HCT116 (cell line): ENCODE measurements around the gene IGSF21. TPM values are rescaled to one million over a fixed set of nuclear protein-coding genes. Genes with fewer than 3 reads are reported as not detected.

Source experiments
- ATAC-seq: fragments of 200-7000 bp; cut with Tn5 transposase; 2 replicates; pipeline ENCODE4 v1.9.1; 2020; ENCODE audit warnings: mild to moderate bottlenecking, moderate library complexity
- BruUV-seq: library from RNA; stranded (reverse); fragments of 400-500 nt; replicated peaks from 2 replicates; lab custom pipeline; 2021; lab: Mats Ljungman, UMichigan
- CTCF ChIA-PET: fragments of 300-600 bp; sonication (Branson Sonifier 250); formaldehyde crosslinking; loops from one replicate; lab custom pipeline; 2021; ENCODE audit warnings: antibody characterized with exemption; lab: Charles Lee
- POLR2A ChIA-PET: fragments of 300-600, 350-600 bp; sonication (Branson Sonifier 250); formaldehyde crosslinking; loops from one replicate; lab custom pipeline; 2021; ENCODE audit warnings: antibody characterized with exemption; lab: Charles Lee
- RAD21 ChIA-PET, 2 experiments: fragments of 300-600 bp; sonication (Branson Sonifier 250); formaldehyde crosslinking; loops; one replicate each; lab custom pipeline; 2023; ENCODE audit warnings: low total read pairs in 2 of 2; ENCODE audit not compliant: uncharacterized antibody in 2 of 2, unreplicated experiment in 2 of 2, low non-redundant PET in 1 of 2; lab: Charles Lee
- DNase-seq: peaks from one replicate; pipeline ENCODE4 v3.0.0-alpha.2; 2010; ENCODE audit warnings: low read depth, low spot score
- H2AFZ ChIP-seq: fragments of 200-600 bp; shearing (Covaris generic), sonication (generic); 2 replicates; pipeline ENCODE4 v1.6.1; 2017; ENCODE audit warnings: low read depth, mixed run types, mixed read lengths, antibody characterized with exemption, low read length; ENCODE audit not compliant: poor library complexity, severe bottlenecking
- H3K27ac ChIP-seq: 2 replicates; pipeline ENCODE4 v1.5.1; 2012; ENCODE audit warnings: low read depth, low read length
- H3K27me3 ChIP-seq: fragments of 200-600 bp; sonication (generic); 2 replicates; pipeline ENCODE4 v1.6.1; 2016; ENCODE audit warnings: mixed run types, low read length, mixed read lengths; ENCODE audit not compliant: insufficient read depth
- H3K36me3 ChIP-seq, 2 experiments: fragments of 200-500 bp in 1 of 2; fragments of 200-600 bp in 1 of 2; sonication (Bioruptor generic) in 1 of 2; sonication (generic) in 1 of 2; 2 replicates each; pipeline versions ENCODE4 v1.5.1 to v1.6.1; 2014 to 2016; ENCODE audit warnings: low read length in 2 of 2, inconsistent platforms in 1 of 2, mixed read lengths in 1 of 2, mixed run types in 1 of 2; ENCODE audit not compliant: insufficient read depth in 2 of 2, control insufficient read depth in 1 of 2
- H3K4me1 ChIP-seq, 2 experiments: fragments of 200-600 bp in 1 of 2; sonication (generic) in 1 of 2; 2 replicates each; pipeline versions ENCODE4 v1.5.1 to v1.6.1; 2012 to 2017; ENCODE audit warnings: low read length in 2 of 2, inconsistent platforms in 1 of 2, mild to moderate bottlenecking in 1 of 2, mixed read lengths in 1 of 2, mixed run types in 1 of 2, moderate library complexity in 1 of 2; ENCODE audit not compliant: insufficient read depth in 2 of 2, control insufficient read depth in 1 of 2
- H3K4me2 ChIP-seq: fragments of 200-600 bp; sonication (generic); 2 replicates; pipeline ENCODE4 v1.6.1; 2017; ENCODE audit warnings: mixed run types, low read length, mixed read lengths
- H3K4me3 ChIP-seq, 2 experiments: fragments of 200-600 bp in 1 of 2; sonication (generic) in 1 of 2; replicated peaks in 1 of 2; 2 replicates each; pipeline ENCODE4 v1.5.1; 2011 to 2016; ENCODE audit warnings: low read length in 2 of 2, control low read depth in 1 of 2, low read depth in 1 of 2, mild to moderate bottlenecking in 1 of 2, mixed read lengths in 1 of 2, mixed run types in 1 of 2
- H3K79me2 ChIP-seq: fragments of 200-600 bp; sonication (generic); 2 replicates; pipeline ENCODE4 v1.6.1; 2017; ENCODE audit warnings: mild to moderate bottlenecking, mixed run types, low read length, moderate library complexity, mixed read lengths; ENCODE audit not compliant: insufficient read depth
- H3K9ac ChIP-seq: fragments of 200-600 bp; sonication (generic); 2 replicates; pipeline ENCODE4 v1.6.1; 2016; ENCODE audit warnings: low read length, mixed read lengths
- H3K9me2 ChIP-seq: fragments of 200-600 bp; sonication (generic), shearing (Covaris generic); 2 replicates; pipeline ENCODE4 v1.6.1; 2017; ENCODE audit warnings: mixed run types, mild to moderate bottlenecking, moderate library complexity; ENCODE audit not compliant: insufficient read depth
- H3K9me3 ChIP-seq, 2 experiments: fragments of 200-500 bp in 1 of 2; fragments of 200-600 bp in 1 of 2; sonication (Bioruptor generic) in 1 of 2; sonication (generic) in 1 of 2; 2 replicates each; pipeline ENCODE4 v1.6.1; 2014 to 2017; ENCODE audit warnings: low read length in 2 of 2, mixed read lengths in 2 of 2, inconsistent platforms in 1 of 2, low read depth in 1 of 2, mild to moderate bottlenecking in 1 of 2, mixed run types in 1 of 2, moderate library complexity in 1 of 2; ENCODE audit not compliant: control insufficient read depth in 1 of 2, insufficient read depth in 1 of 2
- H4K20me1 ChIP-seq: fragments of 200-600 bp; sonication (generic), shearing (Covaris generic); 2 replicates; pipeline ENCODE4 v1.6.1; 2017; ENCODE audit warnings: mixed run types, mild to moderate bottlenecking, moderate library complexity; ENCODE audit not compliant: insufficient read depth
- CBX3 ChIP-seq: IDR thresholded peaks from 2 replicates; pipeline ENCODE4 v1.6.1; 2012; ENCODE audit warnings: low read depth
- CEBPB ChIP-seq: IDR thresholded peaks from 2 replicates; pipeline ENCODE4 v1.6.1; 2012; ENCODE audit warnings: low read depth
- CTCF ChIP-seq, 3 experiments: fragments of 200-600 bp in 1 of 3; sonication (generic) in 1 of 3; IDR thresholded peaks in 2 of 3; conservative IDR thresholded peaks in 1 of 3; 2 replicates each; pipeline ENCODE4 v1.5.1; 2012 to 2017; ENCODE audit warnings: low read depth in 2 of 3, low read length in 2 of 3, antibody characterized with exemption in 1 of 3, borderline replicate concordance in 1 of 3, control low read depth in 1 of 3, mild to moderate bottlenecking in 1 of 3, mixed read lengths in 1 of 3, mixed run types in 1 of 3, moderate library complexity in 1 of 3; ENCODE audit not compliant: insufficient read depth in 1 of 3
- EGR1 ChIP-seq: IDR thresholded peaks from 2 replicates; pipeline ENCODE4 v1.6.1; 2012; ENCODE audit warnings: low read depth
- ELF1 ChIP-seq: IDR thresholded peaks from 2 replicates; pipeline ENCODE4 v1.6.1; 2012; ENCODE audit warnings: low read depth, borderline replicate concordance
- EZH2 ChIP-seq: fragments of 200-600 bp; sonication (generic); IDR thresholded peaks from 2 replicates; pipeline ENCODE4 v1.6.1; 2017; ENCODE audit warnings: antibody characterized with exemption, mixed run types
- EZH2phosphoT487 ChIP-seq: fragments of 200-600 bp; IDR thresholded peaks from 2 replicates; pipeline ENCODE4 v1.6.1; 2018; ENCODE audit warnings: antibody characterized with exemption, borderline replicate concordance
- JUND ChIP-seq: IDR thresholded peaks from 2 replicates; pipeline ENCODE4 v1.6.1; 2012
- MAX ChIP-seq: IDR thresholded peaks from 2 replicates; pipeline ENCODE4 v1.6.1; 2012
- POLR2A ChIP-seq: IDR thresholded peaks from 2 replicates; pipeline ENCODE4 v1.7.0; 2011; ENCODE audit warnings: borderline replicate concordance; ENCODE audit not compliant: insufficient read depth, insufficient read length; ENCODE audit errors: extremely low read depth
- POLR2AphosphoS5 ChIP-seq: IDR thresholded peaks from 2 replicates; pipeline ENCODE4 v1.6.1; 2011; ENCODE audit warnings: mild to moderate bottlenecking, low read depth, low read length, moderate library complexity
- RAD21 ChIP-seq: IDR thresholded peaks from 2 replicates; pipeline ENCODE4 v1.6.1; 2012; ENCODE audit warnings: low read depth, mild to moderate bottlenecking
- REST ChIP-seq: IDR thresholded peaks from 2 replicates; pipeline ENCODE4 v1.6.1; 2012; ENCODE audit warnings: low read depth
- SIN3A ChIP-seq: IDR thresholded peaks from 2 replicates; pipeline ENCODE4 v1.6.1; 2012; ENCODE audit warnings: low read depth
- SP1 ChIP-seq: IDR thresholded peaks from 2 replicates; pipeline ENCODE4 v1.6.1; 2012; ENCODE audit warnings: low read depth
- TCF7L2 ChIP-seq: IDR thresholded peaks from 2 replicates; pipeline ENCODE4 v1.7.0; 2011; ENCODE audit warnings: borderline replicate concordance, inconsistent platforms; ENCODE audit not compliant: insufficient read depth, insufficient read length; ENCODE audit errors: extremely low read depth
- YY1 ChIP-seq: IDR thresholded peaks from 2 replicates; pipeline ENCODE4 v1.6.1; 2011; ENCODE audit warnings: low read length, low read depth, moderate library complexity, mild to moderate bottlenecking; ENCODE audit not compliant: insufficient replicate concordance; ENCODE audit errors: extremely low read depth
- ZBTB33 ChIP-seq: IDR thresholded peaks from 2 replicates; pipeline ENCODE4 v1.6.1; 2011; ENCODE audit warnings: mild to moderate bottlenecking, low read length, moderate library complexity; ENCODE audit not compliant: insufficient replicate concordance; ENCODE audit errors: extremely low read depth
- ZFX ChIP-seq: fragments of 450-650 bp; IDR thresholded peaks from 2 replicates; pipeline ENCODE4 v1.6.1; 2017
- ZNF274 ChIP-seq: fragments of 200-500 bp; sonication (Bioruptor generic); IDR thresholded peaks from 2 replicates; pipeline ENCODE4 v1.6.1; 2014; ENCODE audit warnings: mild to moderate bottlenecking, low read depth, low read length, inconsistent platforms
- intact Hi-C: fragments of 100-400 bp; cut with micrococcal nuclease; formaldehyde crosslinking; loops from 2 replicates; pipeline ENCODE4 v1.10.0; 2022
- total RNA-seq: library from RNA; stranded (reverse); gene quantifications from one replicate; pipeline ENCODE4 v1.2.1, GENCODE V29; 2021; ENCODE audit not compliant: unreplicated experiment

Gene IGSF21
- total RNA-seq, 1 experiment from 2014 or later = not detected

- ChIA-PET RAD21 (no interaction called here), CTCF (no interaction called here), POLR2A (no interaction called here)
- no peaks in the 10 kb centered on the region for H3K79me2 ChIP-seq
- H3K9me2 ChIP-seq = no peaks in the 10 kb centered on the region
- BruUV-seq = no TSS peak
- 0 out of 2 replicates have a peak, but pooled peaks cover 8% of the 10 kb centered on the region for H3K27me3 ChIP-seq
- no peaks in the 10 kb centered on the region for H3K9me3 ChIP-seq
- no peak overlapping the region for H3K4me2 ChIP-seq
- TF ChIP-seq TCF7L2 (no peak), EZH2phosphoT487 (no peak), YY1 (no peak), CBX3 (no peak), POLR2AphosphoS5 (no peak), CTCF (IDR thresholded peaks at IDR 0.05 in 2 of 3, conservative IDR thresholded peaks at IDR 0.05 in 1 of 3; ENCODE audit: borderline replicate concordance in 1 of 3, insufficient read depth in 1 of 3, low read depth in 2 of 3, low read length in 2 of 3) (no peak), REST (no peak), EZH2 (no peak), SP1 (no peak), MAX (no peak), RAD21 (no peak), ELF1 (no peak), SIN3A (no peak), POLR2A (no peak), ZNF274 (no peak), EGR1 (no peak), ZFX (no peak), JUND (no peak), CEBPB (no peak), ZBTB33 (no peak)
- TF ChIP-seq, all 23 proteins: peak for 0
- no peak overlapping the region for H3K4me3 ChIP-seq
- H3K36me3 ChIP-seq = no peaks in the 10 kb centered on the region
- H3K4me1 ChIP-seq = no peaks in the 10 kb centered on the region
- intact Hi-C loops = no loop called here
- H3K9ac ChIP-seq = no peak overlapping the region
- H4K20me1 ChIP-seq = no peaks in the 10 kb centered on the region
- no peak for DNase-seq
- H3K27ac ChIP-seq = no peak overlapping the region
- no peak overlapping the region for H2AFZ ChIP-seq
- no peak for ATAC-seq
These were observed 202.1 kb downstream of the IGSF21 start for GRCh38 chr1:18309552-18310155.
